Measurements from ENCODE around the gene RNPEPL1.

Gene RNPEPL1

DNA sequence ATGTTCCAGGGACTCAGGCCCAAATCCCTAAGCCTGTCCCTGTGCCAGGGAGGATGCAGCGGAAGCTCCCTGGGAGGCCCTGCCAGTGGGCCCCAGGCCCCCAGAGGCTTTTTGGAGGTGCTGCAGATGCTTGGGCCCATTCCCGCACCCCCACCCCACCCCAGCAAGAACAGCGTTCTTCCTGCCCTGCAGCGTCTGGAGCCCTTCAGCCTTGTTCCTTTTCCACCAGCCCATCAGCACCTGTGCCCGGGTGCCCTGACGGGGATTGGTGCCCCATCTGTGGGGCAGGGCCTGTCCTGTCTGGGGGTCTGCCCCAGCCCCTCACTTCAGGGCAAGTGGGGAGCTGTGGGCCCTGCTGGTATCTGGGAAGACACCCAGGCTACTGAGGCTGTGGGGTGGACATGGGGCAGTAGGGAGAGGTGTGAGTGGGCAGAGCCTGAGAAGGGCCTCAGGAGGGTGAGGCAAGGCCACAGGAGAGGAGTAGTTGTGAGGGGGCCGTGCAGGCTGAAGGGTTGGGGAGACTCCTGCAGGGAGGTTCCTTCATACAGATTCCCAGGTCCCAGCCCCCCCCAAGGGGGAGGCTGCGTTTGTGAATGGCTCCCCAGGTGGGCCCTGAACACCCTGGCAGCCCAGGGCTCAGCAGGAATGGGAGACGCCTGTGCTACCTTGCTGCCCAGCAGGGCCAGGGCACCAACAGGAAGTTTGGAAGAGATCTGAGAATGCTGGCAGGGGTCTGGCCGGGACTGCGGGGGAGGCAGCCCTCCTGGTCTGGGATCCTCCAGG lies 2.4 kb downstream of the RNPEPL1 start:
- peak overlapping the region in 1 of 5 donors; percentile 79 for H3K4me3 ChIP-seq (ENCODE audit: low read depth in 1 of 5, low read length in 5 of 5)
- H3K4me1 ChIP-seq (ENCODE audit: control insufficient read depth in 5 of 5, insufficient read depth in 5 of 5, low read length in 5 of 5): peaks cover 8 to 52% (median 50%) of the 10 kb centered on the region in 5 donors
- no peaks in the 10 kb centered on the region for H3K27me3 ChIP-seq (ENCODE audit: control insufficient read depth in 5 of 5, insufficient read depth in 4 of 5, low read length in 5 of 5)
- H3K36me3 ChIP-seq (ENCODE audit: control insufficient read depth in 5 of 5, insufficient read depth in 5 of 5, low read length in 5 of 5): peaks cover 0 to 44% (median 36%) of the 10 kb centered on the region in 5 donors
- H3K9me3 ChIP-seq (ENCODE audit: control insufficient read depth in 5 of 5, low read length in 5 of 5): no peaks in the 10 kb centered on the region
- no peak overlapping the region for H3K27ac ChIP-seq (ENCODE audit: low read depth, low read length)
- no peak overlapping the region for H3K9ac ChIP-seq (ENCODE audit: low read length in 5 of 5)

DNA sequence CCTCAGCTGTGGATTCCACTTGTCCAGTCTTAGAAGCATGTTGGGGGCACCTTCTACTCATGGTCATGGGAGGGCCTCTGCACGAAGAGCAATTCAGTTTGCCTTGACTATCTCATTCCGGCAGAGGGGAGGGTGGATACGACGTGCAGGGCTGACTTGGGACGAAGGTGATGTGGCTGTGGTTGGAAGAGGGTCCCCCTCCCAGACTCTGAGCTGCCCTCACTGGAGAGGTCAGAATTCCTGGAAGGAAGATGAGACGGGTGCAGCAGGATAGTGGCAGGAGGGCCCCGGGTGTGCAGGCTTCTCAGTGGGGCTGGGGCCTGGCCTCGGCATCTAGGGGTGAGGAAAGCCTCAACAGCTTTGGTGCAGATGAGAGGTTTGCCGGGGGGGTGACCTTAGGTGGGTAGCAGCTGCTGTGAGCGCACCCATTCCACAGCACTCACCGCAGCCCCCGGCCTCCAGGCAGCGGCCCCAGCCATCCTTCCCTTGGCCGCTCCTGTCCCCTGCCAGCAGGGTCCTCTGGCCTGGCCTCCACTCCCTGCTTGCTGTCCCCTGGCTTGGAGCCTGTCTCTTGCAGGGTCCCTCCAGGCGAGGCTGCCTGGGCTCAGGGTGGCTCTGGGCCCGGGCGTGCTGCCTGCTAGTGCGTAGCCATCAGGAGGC lies 3.2 kb downstream of the RNPEPL1 start:
- no peaks in the 10 kb centered on the region for H3K9me3 ChIP-seq (ENCODE audit: control insufficient read depth in 5 of 5, low read length in 5 of 5)
- H3K4me3 ChIP-seq (ENCODE audit: low read depth in 1 of 5, low read length in 5 of 5): no peak overlapping the region
- H3K27me3 ChIP-seq (ENCODE audit: control insufficient read depth in 5 of 5, insufficient read depth in 4 of 5, low read length in 5 of 5): no peaks in the 10 kb centered on the region
- no peak overlapping the region for H3K9ac ChIP-seq (ENCODE audit: low read length in 5 of 5)
- no peak overlapping the region for H3K27ac ChIP-seq (ENCODE audit: low read depth, low read length)
- peaks cover 8 to 45% (median 44%) of the 10 kb centered on the region in 5 donors for H3K4me1 ChIP-seq (ENCODE audit: control insufficient read depth in 5 of 5, insufficient read depth in 5 of 5, low read length in 5 of 5)
- peaks cover 0 to 51% (median 42%) of the 10 kb centered on the region in 5 donors for H3K36me3 ChIP-seq (ENCODE audit: control insufficient read depth in 5 of 5, insufficient read depth in 5 of 5, low read length in 5 of 5)

DNA sequence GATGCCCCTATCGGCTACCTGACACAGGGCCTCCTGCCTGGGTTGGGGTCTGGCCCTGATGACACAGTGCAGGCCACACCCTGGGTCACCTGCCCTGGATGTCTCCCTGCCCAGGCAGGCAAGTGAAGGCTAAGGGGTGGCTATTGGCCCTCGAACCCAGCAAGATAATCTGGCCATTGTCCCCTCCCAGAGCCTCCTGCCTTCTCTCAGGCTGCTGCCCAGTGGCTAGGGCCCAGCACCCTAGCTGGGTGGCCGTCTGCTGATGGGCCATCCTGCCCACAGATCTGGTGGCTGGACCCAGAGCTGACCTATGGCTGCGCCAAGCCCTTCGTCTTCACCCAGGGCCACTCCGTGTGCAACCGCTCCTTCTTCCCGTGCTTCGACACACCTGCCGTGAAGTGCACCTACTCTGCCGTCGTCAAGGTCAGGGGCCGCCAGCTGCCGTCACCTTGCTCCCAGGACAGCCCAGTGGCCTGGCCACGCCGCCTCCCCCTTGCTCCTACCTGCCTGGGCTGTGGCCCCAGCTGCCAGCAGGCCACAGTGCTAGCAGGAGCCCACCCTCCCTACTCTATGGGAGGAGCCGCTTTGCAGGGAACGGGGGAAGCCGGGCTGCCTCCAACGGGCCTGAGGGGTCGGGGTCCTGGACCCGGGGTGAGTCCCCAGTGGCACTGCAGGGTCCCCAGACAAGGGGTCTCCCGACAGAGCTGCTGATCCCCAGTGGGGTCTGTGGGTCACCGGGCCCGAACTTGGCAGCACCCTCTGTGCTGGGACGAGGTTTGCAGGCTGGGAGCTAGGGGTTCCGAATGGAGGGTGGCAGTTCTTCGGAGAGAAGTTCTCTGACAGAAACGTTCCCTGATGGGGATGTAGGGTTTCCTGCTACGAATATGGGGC lies 4.1 kb downstream of the RNPEPL1 start:
- H3K4me3 ChIP-seq (ENCODE audit: low read depth in 1 of 5, low read length in 5 of 5): no peak overlapping the region
- peaks cover 0 to 60% (median 52%) of the 10 kb centered on the region in 5 donors for H3K36me3 ChIP-seq (ENCODE audit: control insufficient read depth in 5 of 5, insufficient read depth in 5 of 5, low read length in 5 of 5)
- H3K27ac ChIP-seq (ENCODE audit: low read depth, low read length): no peak overlapping the region
- H3K4me1 ChIP-seq (ENCODE audit: control insufficient read depth in 5 of 5, insufficient read depth in 5 of 5, low read length in 5 of 5): peaks cover 8 to 36% (median 34%) of the 10 kb centered on the region in 5 donors
- no peaks in the 10 kb centered on the region for H3K27me3 ChIP-seq (ENCODE audit: control insufficient read depth in 5 of 5, insufficient read depth in 4 of 5, low read length in 5 of 5)
- H3K9me3 ChIP-seq (ENCODE audit: control insufficient read depth in 5 of 5, low read length in 5 of 5): no peaks in the 10 kb centered on the region
- peak overlapping the region in 1 of 5 donors; percentile 8 for H3K9ac ChIP-seq (ENCODE audit: low read length in 5 of 5)

DNA sequence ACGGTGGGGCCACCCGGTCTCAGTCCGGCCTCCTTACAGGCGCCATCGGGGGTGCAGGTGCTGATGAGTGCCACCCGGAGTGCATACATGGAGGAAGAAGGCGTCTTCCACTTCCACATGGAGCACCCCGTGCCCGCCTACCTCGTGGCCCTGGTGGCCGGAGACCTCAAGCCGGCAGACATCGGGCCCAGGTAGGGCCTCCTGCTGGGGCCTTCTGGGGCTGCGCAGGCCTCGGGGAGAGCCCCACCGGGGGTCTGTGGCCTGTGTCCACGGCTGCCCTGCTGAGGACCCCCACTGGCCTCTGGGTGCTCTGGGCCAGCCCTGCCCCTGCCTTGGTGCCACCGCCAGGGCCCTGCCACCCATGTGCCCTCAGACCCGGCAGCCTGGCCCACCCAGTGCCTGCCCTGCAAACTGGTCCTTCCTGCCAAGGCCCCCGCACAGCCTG lies 4.8 kb downstream of the RNPEPL1 start:
- Histone ChIP-seq H3K4me1 (ENCODE audit: control insufficient read depth in 5 of 5, insufficient read depth in 5 of 5, low read length in 5 of 5) (peaks cover 5 to 35% (median 30%) of the 10 kb centered on the region in 5 donors), H3K27ac (ENCODE audit: low read depth, low read length) (no peak overlapping the region), H3K27me3 (ENCODE audit: control insufficient read depth in 5 of 5, insufficient read depth in 4 of 5, low read length in 5 of 5) (no peaks in the 10 kb centered on the region), H3K4me3 (ENCODE audit: low read depth in 1 of 5, low read length in 5 of 5) (no peak overlapping the region), H3K9me3 (ENCODE audit: control insufficient read depth in 5 of 5, low read length in 5 of 5) (no peaks in the 10 kb centered on the region), H3K36me3 (ENCODE audit: control insufficient read depth in 5 of 5, insufficient read depth in 5 of 5, low read length in 5 of 5) (peaks cover 0 to 67% (median 59%) of the 10 kb centered on the region in 5 donors), H3K9ac (ENCODE audit: low read length in 5 of 5) (peak overlapping the region in 2 of 5 donors; percentile 8 to 12)

DNA sequence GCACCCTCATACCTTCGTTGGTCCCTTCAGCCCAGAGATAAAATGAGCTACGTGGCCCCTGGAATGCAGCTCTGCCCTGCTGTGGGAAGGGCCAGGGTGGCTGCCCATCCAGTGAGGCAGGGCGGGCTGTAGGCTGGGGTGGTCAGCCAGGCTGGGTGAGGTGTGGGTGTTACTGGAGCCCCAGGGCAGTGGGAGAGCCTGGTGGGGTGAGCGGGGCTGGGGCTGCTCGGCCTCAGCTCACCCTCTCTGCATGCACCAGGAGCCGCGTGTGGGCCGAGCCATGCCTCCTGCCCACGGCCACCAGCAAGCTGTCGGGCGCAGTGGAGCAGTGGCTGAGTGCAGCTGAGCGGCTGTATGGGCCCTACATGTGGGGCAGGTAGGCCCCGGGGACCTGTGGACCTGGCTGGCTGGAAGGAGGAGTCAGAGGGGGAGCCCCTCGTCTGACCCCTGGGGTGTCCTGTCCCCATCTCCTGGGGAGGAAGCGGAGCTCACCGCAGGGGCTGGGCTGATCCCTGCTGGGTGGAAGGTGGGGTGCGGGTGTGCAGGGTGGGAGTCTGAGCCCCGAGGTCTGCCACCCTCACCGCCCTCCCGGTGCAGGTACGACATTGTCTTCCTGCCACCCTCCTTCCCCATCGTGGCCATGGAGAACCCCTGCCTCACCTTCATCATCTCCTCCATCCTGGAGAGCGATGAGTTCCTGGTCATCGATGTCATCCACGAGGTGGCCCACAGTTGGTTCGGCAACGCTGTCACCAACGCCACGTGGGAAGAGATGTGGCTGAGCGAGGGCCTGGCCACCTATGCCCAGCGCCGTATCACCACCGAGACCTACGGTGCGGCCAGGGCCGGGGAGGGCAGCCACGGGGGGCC lies 5.5 kb downstream of the RNPEPL1 start:
- H3K36me3 ChIP-seq (ENCODE audit: control insufficient read depth in 5 of 5, insufficient read depth in 5 of 5, low read length in 5 of 5): peaks cover 0 to 72% (median 65%) of the 10 kb centered on the region in 5 donors
- no peak overlapping the region for H3K4me3 ChIP-seq (ENCODE audit: low read depth in 1 of 5, low read length in 5 of 5)
- no peaks in the 10 kb centered on the region for H3K9me3 ChIP-seq (ENCODE audit: control insufficient read depth in 5 of 5, low read length in 5 of 5)
- H3K27ac ChIP-seq (ENCODE audit: low read depth, low read length): no peak overlapping the region
- H3K27me3 ChIP-seq (ENCODE audit: control insufficient read depth in 5 of 5, insufficient read depth in 4 of 5, low read length in 5 of 5): no peaks in the 10 kb centered on the region
- H3K4me1 ChIP-seq (ENCODE audit: control insufficient read depth in 5 of 5, insufficient read depth in 5 of 5, low read length in 5 of 5): peaks cover 5 to 42% (median 34%) of the 10 kb centered on the region in 5 donors
- H3K9ac ChIP-seq (ENCODE audit: low read length in 5 of 5): no peak overlapping the region

DNA sequence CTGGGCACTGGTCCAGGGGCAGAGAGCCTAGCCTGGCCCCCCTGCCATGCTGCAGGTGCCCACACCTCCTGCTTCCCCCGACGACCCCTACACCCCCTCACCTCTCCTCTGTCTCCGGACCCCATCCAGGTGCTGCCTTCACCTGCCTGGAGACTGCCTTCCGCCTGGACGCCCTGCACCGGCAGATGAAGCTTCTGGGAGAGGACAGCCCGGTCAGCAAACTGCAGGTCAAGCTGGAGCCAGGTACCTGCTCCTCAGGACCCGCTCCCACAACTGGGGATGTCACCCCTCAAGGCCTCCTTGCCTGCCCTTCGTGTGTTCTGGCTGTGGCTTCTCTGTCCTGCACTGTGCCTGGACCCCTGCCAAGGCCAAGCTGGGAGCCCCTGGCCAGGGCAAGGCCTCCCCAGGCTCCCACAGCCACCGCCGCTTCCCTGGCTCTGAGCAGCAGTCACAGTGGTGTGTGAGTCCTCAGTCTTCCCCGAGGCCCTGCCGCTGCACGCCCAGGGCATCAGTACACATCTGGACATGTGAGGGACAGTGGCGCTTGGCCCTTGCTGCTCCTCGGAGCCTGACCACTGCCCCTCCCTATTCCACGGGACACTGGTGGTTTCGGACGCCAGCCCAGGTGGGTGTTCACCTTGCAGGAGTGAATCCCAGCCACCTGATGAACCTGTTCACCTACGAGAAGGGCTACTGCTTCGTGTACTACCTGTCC lies 6.3 kb downstream of the RNPEPL1 start:
- Histone ChIP-seq H3K9me3 (ENCODE audit: control insufficient read depth in 5 of 5, low read length in 5 of 5) (no peaks in the 10 kb centered on the region), H3K4me1 (ENCODE audit: control insufficient read depth in 5 of 5, insufficient read depth in 5 of 5, low read length in 5 of 5) (peaks cover 1 to 44% (median 30%) of the 10 kb centered on the region in 5 donors), H3K27ac (ENCODE audit: low read depth, low read length) (no peak overlapping the region), H3K9ac (ENCODE audit: low read length in 5 of 5) (no peak overlapping the region), H3K4me3 (ENCODE audit: low read depth in 1 of 5, low read length in 5 of 5) (no peak overlapping the region), H3K36me3 (ENCODE audit: control insufficient read depth in 5 of 5, insufficient read depth in 5 of 5, low read length in 5 of 5) (peaks cover 0 to 72% (median 66%) of the 10 kb centered on the region in 5 donors), H3K27me3 (ENCODE audit: control insufficient read depth in 5 of 5, insufficient read depth in 4 of 5, low read length in 5 of 5) (no peaks in the 10 kb centered on the region)

DNA sequence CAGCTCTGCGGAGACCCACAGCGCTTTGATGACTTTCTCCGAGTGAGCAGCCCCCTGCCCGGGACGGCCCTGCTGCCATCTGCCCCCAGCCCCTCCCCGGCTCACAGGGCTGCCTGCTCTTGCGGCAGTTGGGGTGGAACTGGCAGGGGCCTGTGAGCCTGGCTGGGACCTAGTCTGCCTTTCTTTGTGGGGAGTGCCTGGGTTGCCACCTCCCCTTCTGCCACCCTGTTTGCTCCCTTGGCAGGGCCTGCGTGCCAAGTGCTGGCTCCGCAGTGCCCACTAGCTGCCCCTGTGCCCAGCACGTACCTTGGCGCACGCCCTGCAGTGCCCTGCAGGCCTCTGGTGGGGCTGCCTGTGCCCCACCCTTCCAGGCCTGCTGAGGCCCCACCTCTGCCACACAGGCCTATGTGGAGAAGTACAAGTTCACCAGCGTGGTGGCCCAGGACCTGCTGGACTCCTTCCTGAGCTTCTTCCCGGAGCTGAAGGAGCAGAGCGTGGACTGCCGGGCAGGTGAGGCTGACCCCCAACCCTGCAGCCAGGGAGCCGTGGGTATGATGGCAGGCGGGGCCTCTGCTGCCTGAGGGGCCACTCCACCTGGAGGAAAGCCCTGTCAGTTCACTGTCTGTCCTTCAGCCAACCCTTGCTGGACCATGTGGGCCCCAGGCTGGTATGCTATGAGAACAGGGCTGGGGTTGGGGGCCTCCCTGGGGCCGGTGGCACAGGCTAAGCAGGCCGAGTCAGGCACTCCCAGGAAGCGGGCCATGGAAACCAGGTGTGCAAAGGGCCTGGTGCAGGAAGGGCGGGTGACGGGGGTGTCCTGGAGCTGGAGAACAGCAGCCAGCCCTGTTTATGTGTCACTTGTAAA lies 7.0 kb downstream of the RNPEPL1 start:
- Histone ChIP-seq H3K4me3 (ENCODE audit: low read depth in 1 of 5, low read length in 5 of 5) (no peak overlapping the region), H3K36me3 (ENCODE audit: control insufficient read depth in 5 of 5, insufficient read depth in 5 of 5, low read length in 5 of 5) (peaks cover 0 to 72% (median 66%) of the 10 kb centered on the region in 5 donors), H3K9me3 (ENCODE audit: control insufficient read depth in 5 of 5, low read length in 5 of 5) (no peaks in the 10 kb centered on the region), H3K27ac (ENCODE audit: low read depth, low read length) (no peak overlapping the region), H3K4me1 (ENCODE audit: control insufficient read depth in 5 of 5, insufficient read depth in 5 of 5, low read length in 5 of 5) (peaks cover 1 to 44% (median 30%) of the 10 kb centered on the region in 5 donors), H3K27me3 (ENCODE audit: control insufficient read depth in 5 of 5, insufficient read depth in 4 of 5, low read length in 5 of 5) (no peaks in the 10 kb centered on the region), H3K9ac (ENCODE audit: low read length in 5 of 5) (no peak overlapping the region)

DNA sequence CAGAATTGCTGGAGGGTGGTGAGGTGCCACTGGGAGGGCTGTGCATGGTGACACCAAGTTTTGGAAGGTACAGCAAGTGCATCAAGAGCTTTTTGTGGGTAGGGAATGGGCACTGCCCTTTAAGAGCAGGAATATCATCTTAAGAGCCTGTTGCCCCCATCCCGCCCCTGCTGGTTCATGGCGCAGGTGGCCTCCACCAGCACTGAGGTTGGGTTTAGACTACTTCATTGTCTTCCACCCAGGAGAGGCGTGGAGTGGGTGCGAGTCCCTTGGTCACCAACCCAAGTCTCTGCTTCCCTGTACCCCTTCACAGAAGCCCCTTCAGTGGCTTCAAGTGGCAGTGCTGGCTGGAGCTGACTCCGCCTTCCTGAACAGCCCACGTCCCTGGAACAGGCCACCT lies 7.8 kb downstream of the RNPEPL1 start:
- H3K9ac ChIP-seq (ENCODE audit: low read length in 5 of 5): no peak overlapping the region
- no peaks in the 10 kb centered on the region for H3K9me3 ChIP-seq (ENCODE audit: control insufficient read depth in 5 of 5, low read length in 5 of 5)
- H3K36me3 ChIP-seq (ENCODE audit: control insufficient read depth in 5 of 5, insufficient read depth in 5 of 5, low read length in 5 of 5): peaks cover 0 to 72% (median 66%) of the 10 kb centered on the region in 5 donors
- H3K4me1 ChIP-seq (ENCODE audit: control insufficient read depth in 5 of 5, insufficient read depth in 5 of 5, low read length in 5 of 5): peaks cover 1 to 41% (median 27%) of the 10 kb centered on the region in 5 donors
- no peak overlapping the region for H3K27ac ChIP-seq (ENCODE audit: low read depth, low read length)
- H3K27me3 ChIP-seq (ENCODE audit: control insufficient read depth in 5 of 5, insufficient read depth in 4 of 5, low read length in 5 of 5): no peaks in the 10 kb centered on the region
- H3K4me3 ChIP-seq (ENCODE audit: low read depth in 1 of 5, low read length in 5 of 5): no peak overlapping the region
